Measurements from ENCODE around the gene ATP13A5. TPM values are rescaled to one million over a fixed set of nuclear protein-coding genes. Genes with fewer than 3 reads are reported as not detected.

ATP13A5 gene
- total RNA-seq, 1 experiment from 2014 or later = not detected

DNA sequence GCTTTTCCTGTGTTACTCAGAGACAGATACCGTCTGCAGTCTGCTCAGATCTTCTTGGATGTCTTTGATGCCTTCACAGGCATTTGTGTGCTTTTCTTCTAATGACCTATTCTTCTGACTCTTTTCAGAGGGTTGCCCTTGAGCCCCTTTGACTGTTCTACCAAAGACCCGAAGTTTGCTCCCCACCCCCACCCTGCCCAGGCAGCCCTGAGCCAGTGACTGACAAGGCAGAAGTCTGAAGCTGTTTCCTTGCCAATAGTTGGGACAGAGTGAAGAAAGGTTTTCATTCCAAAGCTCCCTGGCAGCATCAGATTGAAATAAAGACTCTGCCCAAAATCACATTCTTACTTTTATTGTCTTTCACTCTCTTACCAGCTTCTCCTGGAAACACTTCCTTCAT lies 9.0 kb upstream of the ATP13A5 start:
- Histone ChIP-seq H4K5ac (ENCODE audit: insufficient read length, low read depth, low read length) (no peak overlapping the region), H3K27ac (ENCODE audit: insufficient read length, low read depth, low read length) (no peak overlapping the region), H2BK20ac (ENCODE audit: low read depth, low read length, poor library complexity, severe bottlenecking) (no peak overlapping the region), H2BK120ac (ENCODE audit: low read depth, low read length, poor library complexity, severe bottlenecking) (no peak overlapping the region), H3K23me2 (ENCODE audit: insufficient read length, low read depth, low read length, poor library complexity, severe bottlenecking) (no peaks in the 10 kb centered on the region), H3K4ac (ENCODE audit: low read depth, low read length) (no peak overlapping the region), H3K79me2 (ENCODE audit: insufficient read depth, low read length) (no peaks in the 10 kb centered on the region), H2BK15ac (ENCODE audit: low read depth, low read length) (no peak overlapping the region), H2BK5ac (ENCODE audit: insufficient read length, low read length) (no peak overlapping the region), H3T11ph (ENCODE audit: low read length) (no peak overlapping the region), H3K18ac (ENCODE audit: insufficient read length, low read depth, low read length) (no peak overlapping the region), H3K9ac (ENCODE audit: extremely low read depth, insufficient read length, low read length) (no peak overlapping the region), H4K20me1 (ENCODE audit: control insufficient read depth, insufficient read depth, insufficient read length) (no peaks in the 10 kb centered on the region), H3K79me1 (ENCODE audit: insufficient read depth, low read depth, low read length, poor library complexity, severe bottlenecking) (no peaks in the 10 kb centered on the region), H3K56ac (ENCODE audit: insufficient read length, low read depth, low read length) (no peak overlapping the region), H2AK5ac (ENCODE audit: insufficient read length, low read length) (no peak overlapping the region), H4K8ac (replicated peaks; ENCODE audit: insufficient read length, low read depth, low read length) (no peak overlapping the region), H4K91ac (ENCODE audit: insufficient read length, low read depth, low read length) (no peak overlapping the region), H3K14ac (ENCODE audit: insufficient read depth, low read length) (no peak overlapping the region), H3K27me3 (ENCODE audit: insufficient read depth, low read length) (no peaks in the 10 kb centered on the region), H3K9me3 (ENCODE audit: control insufficient read depth, low read depth, low read length) (no peaks in the 10 kb centered on the region), H3K23ac (ENCODE audit: insufficient read length, low read depth, low read length) (no peak overlapping the region), H3K4me1 (ENCODE audit: insufficient read depth, low read length) (peaks cover 12% of the 10 kb centered on the region), H2BK12ac (ENCODE audit: insufficient read length, low read depth, low read length) (peak overlapping the region; percentile 8), H3K4me2 (ENCODE audit: insufficient read depth, insufficient read length, low read length) (no peak overlapping the region), H2AFZ (ENCODE audit: low read length) (no peak overlapping the region)
- Mint-ChIP-seq H3K36me3 (ENCODE audit: insufficient read depth in 1 of 3, low read depth in 3 of 3) (peaks cover 0 to 4% (median 4%) of the 10 kb centered on the region in 3 experiments; a peak in 3 of 7 replicates), H3K27ac (peak overlapping the region in 2 of 3 experiments; percentile 6 to 36; a peak in 1 of 7 replicates), H3K4me1 (peaks cover 41 to 44% of the 10 kb centered on the region in 2 experiments), H3K27me3 (ENCODE audit: low read depth) (no peaks in the 10 kb centered on the region), H3K9me3 (peaks cover 2 to 4% of the 10 kb centered on the region in 2 experiments; a peak in 3 of 5 replicates), H3K4me3 (peak overlapping the region in 1 of 2 experiments; percentile 54; a peak in 2 of 5 replicates)
- no peak for DNase-seq
- TF ChIP-seq, protein P1, sequence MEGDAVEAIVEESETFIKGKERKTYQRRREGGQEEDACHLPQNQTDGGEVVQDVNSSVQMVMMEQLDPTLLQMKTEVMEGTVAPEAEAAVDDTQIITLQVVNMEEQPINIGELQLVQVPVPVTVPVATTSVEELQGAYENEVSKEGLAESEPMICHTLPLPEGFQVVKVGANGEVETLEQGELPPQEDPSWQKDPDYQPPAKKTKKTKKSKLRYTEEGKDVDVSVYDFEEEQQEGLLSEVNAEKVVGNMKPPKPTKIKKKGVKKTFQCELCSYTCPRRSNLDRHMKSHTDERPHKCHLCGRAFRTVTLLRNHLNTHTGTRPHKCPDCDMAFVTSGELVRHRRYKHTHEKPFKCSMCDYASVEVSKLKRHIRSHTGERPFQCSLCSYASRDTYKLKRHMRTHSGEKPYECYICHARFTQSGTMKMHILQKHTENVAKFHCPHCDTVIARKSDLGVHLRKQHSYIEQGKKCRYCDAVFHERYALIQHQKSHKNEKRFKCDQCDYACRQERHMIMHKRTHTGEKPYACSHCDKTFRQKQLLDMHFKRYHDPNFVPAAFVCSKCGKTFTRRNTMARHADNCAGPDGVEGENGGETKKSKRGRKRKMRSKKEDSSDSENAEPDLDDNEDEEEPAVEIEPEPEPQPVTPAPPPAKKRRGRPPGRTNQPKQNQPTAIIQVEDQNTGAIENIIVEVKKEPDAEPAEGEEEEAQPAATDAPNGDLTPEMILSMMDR (conservative IDR thresholded peaks at IDR 0.05) = no peak
- no CpG with 5 or more reads among the region's 2 CpGs for WGBS (ENCODE audit: extremely low coverage, insufficient read length, low lambda C conversion rate)
